ENCODE data around the gene TBXA2R. TPM values are rescaled to one million over a fixed set of nuclear protein-coding genes. Genes with fewer than 3 reads are reported as not detected.

The TBXA2R gene
- total and polyA plus RNA-seq, 2 of the 4 experiments (the other 2 are of a cell fraction) = 0.36 to 2.3 TPM

DNA sequence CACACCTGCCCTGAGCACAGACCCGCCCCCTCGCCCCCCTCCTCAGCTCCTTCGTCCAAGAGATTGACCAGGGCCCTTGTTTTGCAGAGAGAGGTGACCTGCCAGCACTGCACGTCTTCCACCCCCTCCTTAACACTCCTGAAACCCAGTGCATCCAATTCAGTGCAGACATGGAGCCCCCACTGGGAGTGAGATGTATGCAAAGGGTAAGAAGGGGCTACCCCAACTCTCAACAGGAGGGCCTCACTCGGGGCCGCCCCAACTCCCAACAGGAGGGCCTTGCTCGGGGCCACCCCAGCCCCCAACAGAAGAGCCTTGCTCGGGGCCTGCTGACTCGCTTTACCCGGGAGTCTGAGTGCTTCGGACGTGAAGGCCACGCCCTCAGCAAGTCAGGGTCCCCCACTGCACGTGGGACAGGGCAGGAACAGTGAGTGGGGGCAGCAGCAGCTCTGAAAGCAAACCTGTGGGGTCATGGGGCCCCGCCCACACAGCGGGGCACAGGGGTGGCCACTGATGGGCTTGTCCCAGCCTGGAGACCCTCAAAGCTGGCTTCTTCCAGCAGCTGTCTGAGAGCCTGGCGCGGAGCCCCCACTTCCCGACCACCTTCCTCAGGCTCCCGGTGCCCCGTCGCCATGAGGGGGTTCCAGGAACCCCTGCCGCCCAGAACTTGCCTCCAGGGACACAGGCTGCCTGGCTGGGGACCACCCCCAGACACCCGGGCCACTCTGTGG is 14.3 kb upstream of the TBXA2R start:
- Histone ChIP-seq H2BK5ac (ENCODE audit: low read depth, low read length, poor library complexity, severe bottlenecking) (no peak overlapping the region), H3K27ac (ENCODE audit: insufficient read depth, low read length) (no peak overlapping the region), H2BK20ac (ENCODE audit: low read depth, low read length) (no peak overlapping the region), H4K8ac (ENCODE audit: low read depth in 2 of 2, low read length in 2 of 2) (no peak overlapping the region), H4K91ac (ENCODE audit: insufficient read depth, low read depth, low read length) (no peak overlapping the region), H4K20me1 (ENCODE audit: insufficient read depth, low read length) (peaks cover 17% of the 10 kb centered on the region; the same call in 1 of the 2 replicates), H3K56ac (ENCODE audit: extremely low read depth, insufficient read depth, low read length) (no peak overlapping the region), H3K4me3 (ENCODE audit: insufficient read depth, low read depth, low read length) (no peak overlapping the region), H3K9ac (ENCODE audit: low read depth, low read length) (no peak overlapping the region), H3K4ac (ENCODE audit: low read depth, low read length) (no peak overlapping the region), H3K23ac (ENCODE audit: low read depth, low read length) (no peak overlapping the region), H2BK120ac (ENCODE audit: low read depth, low read length) (no peak overlapping the region), H3K9me1 (ENCODE audit: insufficient read depth, low read length) (no peaks in the 10 kb centered on the region), H2AK9ac (replicated peaks; ENCODE audit: low read depth, low read length, poor library complexity) (no peak overlapping the region), H2BK15ac (ENCODE audit: low read depth, low read length) (no peak overlapping the region), H3K4me2 (ENCODE audit: low read depth, low read length) (no peak overlapping the region), H3K79me1 (ENCODE audit: low read depth in 1 of 2, low read length in 2 of 2) (peaks cover 12 to 35% of the 10 kb centered on the region in 2 experiments; a peak in 3 of 4 replicates), H3K36me3 (ENCODE audit: control insufficient read depth, insufficient read depth, low read length) (peaks cover 26% of the 10 kb centered on the region), H3K9me3 (ENCODE audit: control insufficient read depth, insufficient read depth, low read length) (no peaks in the 10 kb centered on the region), H4K5ac (ENCODE audit: low read depth, low read length) (no peak overlapping the region), H2AFZ (replicated peaks; ENCODE audit: low read length, poor library complexity) (no peak overlapping the region), H3K27me3 (ENCODE audit: control insufficient read depth, insufficient read depth, low read length) (no peaks in the 10 kb centered on the region), H3K18ac (ENCODE audit: low read depth, low read length) (no peak overlapping the region), H3K4me1 (ENCODE audit: control insufficient read depth, insufficient read depth, low read length) (peaks cover 8% of the 10 kb centered on the region), H2AK5ac (ENCODE audit: low read depth, low read length) (no peak overlapping the region), H3K14ac (replicated peaks; ENCODE audit: low read depth, low read length) (no peak overlapping the region)
- no TSS peak for BruUV-seq (replicated peaks)
- ChIA-PET CTCF (no interaction called here), POLR2A (ENCODE audit: unreplicated experiment) (interaction anchor here (0.6 kb wide), 1 partner anchor 55 kb away, joined by 9 read pairs; no protein-coding TSS in a partner anchor)
- intact Hi-C loops (cut with micrococcal nuclease) (no loop called here), dilution Hi-C loops (cut with HindIII; ENCODE audit: low sequenced_read_pairs, unreplicated experiment) (no loop called here), in situ Hi-C loops (cut with MboI; ENCODE audit: low sequenced_read_pairs) (loop anchor here (25.0 kb wide), 1 partner anchor 309 kb away; no protein-coding TSS in a partner anchor)
- ATAC-seq (ENCODE audit: low read depth) (no peak), DNase-seq (no peak)
- WGBS, 2 experiments (ENCODE audit: extremely low coverage in 2 of 2, insufficient read length in 1 of 2) = 92% methylated on average over 7 of the region's 24 CpGs; no CpG with 5 or more reads in 1 of the 2 experiments
- TF ChIP-seq, protein P1, sequence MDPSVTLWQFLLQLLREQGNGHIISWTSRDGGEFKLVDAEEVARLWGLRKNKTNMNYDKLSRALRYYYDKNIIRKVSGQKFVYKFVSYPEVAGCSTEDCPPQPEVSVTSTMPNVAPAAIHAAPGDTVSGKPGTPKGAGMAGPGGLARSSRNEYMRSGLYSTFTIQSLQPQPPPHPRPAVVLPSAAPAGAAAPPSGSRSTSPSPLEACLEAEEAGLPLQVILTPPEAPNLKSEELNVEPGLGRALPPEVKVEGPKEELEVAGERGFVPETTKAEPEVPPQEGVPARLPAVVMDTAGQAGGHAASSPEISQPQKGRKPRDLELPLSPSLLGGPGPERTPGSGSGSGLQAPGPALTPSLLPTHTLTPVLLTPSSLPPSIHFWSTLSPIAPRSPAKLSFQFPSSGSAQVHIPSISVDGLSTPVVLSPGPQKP (IDR thresholded peaks at IDR 0.05; ENCODE audit: borderline replicate concordance, low read depth, low read length) = no peak
- TF ChIP-seq BHLHE40 (IDR thresholded peaks at IDR 0.05; ENCODE audit: low read depth, low read length) = no peak
- no peak for TF ChIP-seq FOS (IDR thresholded peaks at IDR 0.05; ENCODE audit: low read depth, low read length)
- TF ChIP-seq, protein P2, sequence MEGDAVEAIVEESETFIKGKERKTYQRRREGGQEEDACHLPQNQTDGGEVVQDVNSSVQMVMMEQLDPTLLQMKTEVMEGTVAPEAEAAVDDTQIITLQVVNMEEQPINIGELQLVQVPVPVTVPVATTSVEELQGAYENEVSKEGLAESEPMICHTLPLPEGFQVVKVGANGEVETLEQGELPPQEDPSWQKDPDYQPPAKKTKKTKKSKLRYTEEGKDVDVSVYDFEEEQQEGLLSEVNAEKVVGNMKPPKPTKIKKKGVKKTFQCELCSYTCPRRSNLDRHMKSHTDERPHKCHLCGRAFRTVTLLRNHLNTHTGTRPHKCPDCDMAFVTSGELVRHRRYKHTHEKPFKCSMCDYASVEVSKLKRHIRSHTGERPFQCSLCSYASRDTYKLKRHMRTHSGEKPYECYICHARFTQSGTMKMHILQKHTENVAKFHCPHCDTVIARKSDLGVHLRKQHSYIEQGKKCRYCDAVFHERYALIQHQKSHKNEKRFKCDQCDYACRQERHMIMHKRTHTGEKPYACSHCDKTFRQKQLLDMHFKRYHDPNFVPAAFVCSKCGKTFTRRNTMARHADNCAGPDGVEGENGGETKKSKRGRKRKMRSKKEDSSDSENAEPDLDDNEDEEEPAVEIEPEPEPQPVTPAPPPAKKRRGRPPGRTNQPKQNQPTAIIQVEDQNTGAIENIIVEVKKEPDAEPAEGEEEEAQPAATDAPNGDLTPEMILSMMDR (conservative IDR thresholded peaks at IDR 0.05; ENCODE audit: low read depth, low read length) = no peak
- TF ChIP-seq SMC3 (IDR thresholded peaks at IDR 0.05; ENCODE audit: low read depth, low read length) = no peak
- TF ChIP-seq NFE2L2 (IDR thresholded peaks at IDR 0.05; ENCODE audit: low read depth, low read length) = no peak
- TF ChIP-seq RAD21 (IDR thresholded peaks at IDR 0.05; ENCODE audit: low read length) = no peak
- TF ChIP-seq RCOR1 (IDR thresholded peaks at IDR 0.05; ENCODE audit: insufficient replicate concordance, low read length) = no peak
